ENCODE measurements around the gene KREMEN2.

Gene KREMEN2

DNA sequence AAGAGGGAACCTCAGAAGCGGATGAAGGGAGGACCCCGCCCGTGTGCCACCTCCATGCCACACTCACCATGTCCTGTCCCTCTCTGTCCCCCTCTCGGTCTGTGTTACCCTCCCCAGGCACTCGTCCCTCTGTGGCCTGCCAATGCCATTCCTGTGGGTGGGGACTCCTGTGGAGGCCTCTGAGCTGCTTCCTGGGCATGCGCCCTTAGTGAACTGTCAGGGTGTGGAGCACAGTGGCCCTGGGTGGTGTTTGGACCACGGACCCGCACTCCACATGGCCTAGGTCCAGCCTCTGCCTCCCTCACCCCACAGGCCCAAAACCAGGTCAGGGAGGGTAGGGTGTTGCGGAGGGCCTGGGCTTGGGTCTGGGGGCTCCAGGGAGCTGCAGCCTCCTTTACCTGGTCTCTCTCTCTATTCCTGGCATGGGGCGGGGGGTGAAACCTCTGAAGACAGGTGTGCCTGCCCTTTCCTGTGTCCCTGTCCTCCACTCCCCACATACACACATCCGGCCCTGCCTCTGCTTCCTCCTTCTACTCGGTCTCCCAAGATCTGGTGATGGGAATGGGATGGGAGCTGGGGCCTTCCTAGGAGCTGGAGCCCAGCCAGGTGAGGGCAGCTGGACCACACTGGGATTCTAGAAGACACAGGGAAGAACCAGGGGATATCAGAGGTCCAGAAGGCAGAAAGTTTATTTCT is 27.6 kb downstream of the KREMEN2 start:
- Histone ChIP-seq H3K4me3 (ENCODE audit: low read length, poor library complexity, severe bottlenecking) (no peak overlapping the region), H4K20me1 (ENCODE audit: insufficient read depth, low read length, poor library complexity, severe bottlenecking) (no peaks in the 10 kb centered on the region), H3K27me3 (ENCODE audit: insufficient read depth, low read length, poor library complexity, severe bottlenecking) (no peaks in the 10 kb centered on the region), H3K9ac (ENCODE audit: low read depth, low read length, poor library complexity, severe bottlenecking) (no peak overlapping the region), H3K9me2 (replicated peaks; ENCODE audit: low read depth, low read length) (no peaks in the 10 kb centered on the region), H3K4me2 (ENCODE audit: low read depth, low read length, poor library complexity, severe bottlenecking) (no peak overlapping the region), H3F3A (ENCODE audit: low read depth) (no peaks in the 10 kb centered on the region), H3K4me1 (ENCODE audit: insufficient read depth, low read length, poor library complexity, severe bottlenecking) (no peaks in the 10 kb centered on the region), H3K79me2 (ENCODE audit: insufficient read depth, low read length) (no peaks in the 10 kb centered on the region), H3K36me3 (ENCODE audit: insufficient read depth, low read length) (no peaks in the 10 kb centered on the region), H2AFZ (ENCODE audit: low read length) (no peak overlapping the region), H3K9me3 (ENCODE audit: insufficient read depth, low read depth, low read length) (no peaks in the 10 kb centered on the region)
- TF ChIP-seq, protein P1, sequence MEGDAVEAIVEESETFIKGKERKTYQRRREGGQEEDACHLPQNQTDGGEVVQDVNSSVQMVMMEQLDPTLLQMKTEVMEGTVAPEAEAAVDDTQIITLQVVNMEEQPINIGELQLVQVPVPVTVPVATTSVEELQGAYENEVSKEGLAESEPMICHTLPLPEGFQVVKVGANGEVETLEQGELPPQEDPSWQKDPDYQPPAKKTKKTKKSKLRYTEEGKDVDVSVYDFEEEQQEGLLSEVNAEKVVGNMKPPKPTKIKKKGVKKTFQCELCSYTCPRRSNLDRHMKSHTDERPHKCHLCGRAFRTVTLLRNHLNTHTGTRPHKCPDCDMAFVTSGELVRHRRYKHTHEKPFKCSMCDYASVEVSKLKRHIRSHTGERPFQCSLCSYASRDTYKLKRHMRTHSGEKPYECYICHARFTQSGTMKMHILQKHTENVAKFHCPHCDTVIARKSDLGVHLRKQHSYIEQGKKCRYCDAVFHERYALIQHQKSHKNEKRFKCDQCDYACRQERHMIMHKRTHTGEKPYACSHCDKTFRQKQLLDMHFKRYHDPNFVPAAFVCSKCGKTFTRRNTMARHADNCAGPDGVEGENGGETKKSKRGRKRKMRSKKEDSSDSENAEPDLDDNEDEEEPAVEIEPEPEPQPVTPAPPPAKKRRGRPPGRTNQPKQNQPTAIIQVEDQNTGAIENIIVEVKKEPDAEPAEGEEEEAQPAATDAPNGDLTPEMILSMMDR (conservative IDR thresholded peaks at IDR 0.05; ENCODE audit: low read length): no peak
- TF ChIP-seq EZH2phosphoT487 (IDR thresholded peaks at IDR 0.05; ENCODE audit: borderline replicate concordance): no peak

DNA sequence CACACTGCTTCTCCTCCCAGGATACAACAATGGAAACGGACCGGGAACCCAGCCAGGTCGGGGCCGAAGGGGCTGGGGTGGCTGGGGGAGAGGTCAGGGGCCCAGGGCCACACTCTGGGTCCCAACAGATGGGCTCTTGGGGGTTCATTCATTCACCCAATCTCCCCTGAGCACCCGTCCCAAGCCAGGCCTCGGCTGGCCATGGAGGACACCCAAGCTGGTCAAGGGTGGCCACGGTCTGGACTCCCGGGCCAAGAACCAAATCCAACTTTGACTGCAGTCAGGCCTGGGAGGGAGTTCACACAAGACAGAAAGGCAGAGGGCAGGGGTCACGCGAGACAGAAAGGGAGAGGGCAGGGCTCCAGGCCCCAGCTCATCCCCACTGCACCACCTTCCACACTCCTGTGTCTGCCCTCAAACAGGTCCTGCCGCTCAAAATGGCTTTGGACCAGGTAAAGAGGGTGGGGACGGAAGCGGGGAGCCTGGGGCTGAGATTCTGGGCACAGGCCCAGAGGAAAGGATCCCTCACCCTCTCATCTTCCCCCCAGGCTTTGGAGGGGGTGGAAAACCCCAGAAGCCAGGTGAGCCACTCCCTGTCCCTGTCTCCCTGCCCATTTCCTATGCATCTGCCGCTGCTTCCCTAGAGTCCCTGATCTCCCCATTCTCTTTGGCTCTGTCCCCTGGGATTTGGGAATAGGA is 28.5 kb downstream of the KREMEN2 start:
- Histone ChIP-seq H3K36me3 (ENCODE audit: insufficient read depth, low read length) (no peaks in the 10 kb centered on the region), H3K9me3 (ENCODE audit: insufficient read depth, low read depth, low read length) (no peaks in the 10 kb centered on the region), H3K4me3 (ENCODE audit: low read length, poor library complexity, severe bottlenecking) (no peak overlapping the region), H3K27me3 (ENCODE audit: insufficient read depth, low read length, poor library complexity, severe bottlenecking) (no peaks in the 10 kb centered on the region), H4K20me1 (ENCODE audit: insufficient read depth, low read length, poor library complexity, severe bottlenecking) (no peaks in the 10 kb centered on the region), H3K4me1 (ENCODE audit: insufficient read depth, low read length, poor library complexity, severe bottlenecking) (no peaks in the 10 kb centered on the region), H3K9ac (ENCODE audit: low read depth, low read length, poor library complexity, severe bottlenecking) (no peak overlapping the region), H3K9me2 (replicated peaks; ENCODE audit: low read depth, low read length) (no peaks in the 10 kb centered on the region), H2AFZ (ENCODE audit: low read length) (no peak overlapping the region), H3F3A (ENCODE audit: low read depth) (no peaks in the 10 kb centered on the region), H3K79me2 (ENCODE audit: insufficient read depth, low read length) (no peaks in the 10 kb centered on the region), H3K4me2 (ENCODE audit: low read depth, low read length, poor library complexity, severe bottlenecking) (no peak overlapping the region)
- TF ChIP-seq, protein P1 (conservative IDR thresholded peaks at IDR 0.05; ENCODE audit: low read length): no peak
- no peak for TF ChIP-seq EZH2phosphoT487 (IDR thresholded peaks at IDR 0.05; ENCODE audit: borderline replicate concordance)

DNA sequence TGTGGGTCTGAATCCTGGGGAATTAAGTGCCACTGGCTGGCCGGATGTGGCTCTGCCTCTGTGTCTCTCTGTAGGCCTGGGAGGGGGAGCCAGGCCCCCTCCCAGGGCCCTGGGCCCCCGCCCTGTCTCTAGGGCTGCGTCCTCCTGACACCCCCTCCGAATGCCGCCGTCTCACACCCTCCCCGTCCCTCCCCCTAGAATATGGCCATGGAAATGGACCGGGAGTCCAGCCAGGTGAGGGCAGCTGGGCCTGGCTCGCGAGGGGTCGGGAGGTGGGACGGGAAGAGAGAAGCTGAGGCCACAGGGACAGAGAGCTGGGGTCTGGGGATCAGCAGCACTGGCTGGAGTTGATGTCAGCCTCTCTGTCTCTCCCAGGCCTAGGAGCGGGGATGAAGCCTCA is 32.2 kb downstream of the KREMEN2 start:
- no peaks in the 10 kb centered on the region for H3K9me3 ChIP-seq (ENCODE audit: insufficient read depth, low read depth, low read length)
- H3F3A ChIP-seq (ENCODE audit: low read depth): no peaks in the 10 kb centered on the region
- no peak overlapping the region for H2AFZ ChIP-seq (ENCODE audit: low read length)
- no peaks in the 10 kb centered on the region for H3K4me1 ChIP-seq (ENCODE audit: insufficient read depth, low read length, poor library complexity, severe bottlenecking)
- no peak overlapping the region for H3K9ac ChIP-seq (ENCODE audit: low read depth, low read length, poor library complexity, severe bottlenecking)
- no peak overlapping the region for H3K4me3 ChIP-seq (ENCODE audit: low read length, poor library complexity, severe bottlenecking)
- H4K20me1 ChIP-seq (ENCODE audit: insufficient read depth, low read length, poor library complexity, severe bottlenecking): no peaks in the 10 kb centered on the region
- no peak overlapping the region for H3K4me2 ChIP-seq (ENCODE audit: low read depth, low read length, poor library complexity, severe bottlenecking)
- TF ChIP-seq, protein P1 (conservative IDR thresholded peaks at IDR 0.05; ENCODE audit: low read length): no peak
- no peak for TF ChIP-seq EZH2phosphoT487 (IDR thresholded peaks at IDR 0.05; ENCODE audit: borderline replicate concordance)
- H3K79me2 ChIP-seq (ENCODE audit: insufficient read depth, low read length): no peaks in the 10 kb centered on the region
- no peaks in the 10 kb centered on the region for H3K36me3 ChIP-seq (ENCODE audit: insufficient read depth, low read length)
- H3K9me2 ChIP-seq (replicated peaks; ENCODE audit: low read depth, low read length): no peaks in the 10 kb centered on the region
- H3K27me3 ChIP-seq (ENCODE audit: insufficient read depth, low read length, poor library complexity, severe bottlenecking): no peaks in the 10 kb centered on the region
